T-helper 1 cell (primary cell): ENCODE measurements around the gene DYNC1LI1.

Source experiments
- DNase-seq, 5 donors: peaks; one replicate each; pipeline ENCODE4 v3.0.0-alpha.2; 2012 to 2020

Gene DYNC1LI1

GRCh38 chr3:32487781-32488473 is 82.7 kb downstream of the DYNC1LI1 start:
- no peak for DNase-seq

GRCh38 chr3:32484436-32484835 is 86.2 kb downstream of the DYNC1LI1 start:
- DNase-seq = no peak

GRCh38 chr3:32483772-32484171 is 86.9 kb downstream of the DYNC1LI1 start:
- no peak for DNase-seq

GRCh38 chr3:32482693-32483092 is 88.0 kb downstream of the DYNC1LI1 start:
- no peak for DNase-seq

GRCh38 chr3:32481791-32482631 is 88.6 kb downstream of the DYNC1LI1 start:
- no peak for DNase-seq

- DNase-seq = no peak
These were observed 90.1 kb downstream of the DYNC1LI1 start for GRCh38 chr3:32480604-32481003.
